HG02759 (cell line): ENCODE data around the gene APBB2.
A peak's percentile ranks its signal among the peaks of the same experiment; 100 is the strongest.

Experiments
- ATAC-seq: cut with Tn5 transposase; IDR thresholded peaks from one replicate; pipeline ENCODE4 v1.9.1; 2021; ENCODE audit warnings: mild to moderate bottlenecking, moderate library complexity; ENCODE audit not compliant: unreplicated experiment

APBB2 gene

GRCh38 chr4:40991908-40992307 is 222.4 kb downstream of the APBB2 start:
- ATAC-seq = peak; percentile 58

- ATAC-seq = no peak
These were observed 223.5 kb downstream of the APBB2 start for GRCh38 chr4:40990899-40991265.

DNA sequence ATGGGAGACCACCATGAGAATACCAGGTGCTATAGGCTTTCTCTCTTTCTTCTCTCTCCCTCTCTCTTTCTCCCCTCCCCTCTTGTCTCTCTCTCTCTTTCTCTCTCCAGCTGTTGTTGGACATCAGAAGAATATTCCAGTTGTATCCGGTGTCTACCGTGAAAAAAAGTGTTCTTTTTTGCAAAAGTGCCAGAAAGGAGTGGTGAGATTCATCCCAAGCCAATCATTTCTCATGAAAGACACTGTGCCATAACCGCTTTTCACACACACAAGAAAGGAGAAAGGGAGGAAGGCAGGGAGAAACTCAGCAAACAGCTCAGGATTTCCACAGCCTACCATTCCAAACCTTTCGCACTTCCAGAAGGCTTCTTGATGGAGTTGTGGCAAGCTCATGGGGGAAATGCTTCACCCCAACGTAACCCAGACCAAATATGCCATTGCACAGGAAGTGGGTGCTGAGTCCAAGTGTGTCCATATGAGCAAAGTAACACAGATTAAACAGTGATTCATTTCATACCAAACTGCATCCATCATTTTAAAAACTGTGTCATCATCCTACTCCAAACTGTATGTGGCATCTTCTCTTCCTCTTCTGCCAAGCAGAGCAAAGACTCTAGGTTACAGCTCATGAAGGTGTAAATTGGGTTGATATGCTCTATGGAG is 224.0 kb downstream of the APBB2 start:
- ATAC-seq = no peak

DNA sequence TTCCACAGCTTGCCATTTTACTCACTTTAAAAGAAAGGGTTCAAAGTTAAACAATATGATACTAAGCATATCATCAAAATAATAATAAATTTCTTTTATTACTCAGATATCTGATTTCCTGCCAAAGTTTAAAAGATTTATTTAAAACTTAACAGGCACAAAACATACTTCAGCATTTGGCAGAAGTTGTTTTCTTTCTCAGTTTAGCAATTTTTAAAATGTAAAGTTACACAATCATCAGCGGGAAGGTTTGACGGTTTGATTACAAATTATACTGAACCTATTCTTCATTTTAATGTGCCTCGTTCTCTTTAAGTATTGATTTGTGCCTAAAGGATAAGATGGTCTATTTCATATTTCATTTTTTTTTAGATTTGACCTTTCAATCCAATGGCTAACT is 227.2 kb downstream of the APBB2 start:
- no peak for ATAC-seq

DNA sequence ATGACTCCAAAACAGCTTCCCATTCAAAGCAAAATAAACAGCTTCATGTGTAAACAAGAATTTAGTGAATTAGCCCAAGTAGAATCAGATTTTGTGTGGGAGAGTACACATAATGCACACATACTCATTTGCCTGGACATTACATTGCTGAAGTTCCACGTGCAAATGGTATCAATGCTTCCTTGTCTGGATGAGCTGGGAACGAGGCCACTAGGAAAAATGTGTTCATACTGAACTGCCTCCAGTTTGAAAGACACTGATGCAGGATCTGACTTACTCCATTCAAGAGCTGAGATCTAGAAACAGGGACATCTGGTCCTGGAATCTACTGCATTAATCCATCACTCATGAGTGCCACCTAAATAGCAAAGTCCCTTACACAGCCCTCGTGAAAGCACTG is 228.0 kb downstream of the APBB2 start:
- ATAC-seq = no peak

GRCh38 chr4:40984051-40984450 is 230.3 kb downstream of the APBB2 start:
- no peak for ATAC-seq

GRCh38 chr4:40980318-40980883 is 233.9 kb downstream of the APBB2 start:
- ATAC-seq = no peak

GRCh38 chr4:40978548-40978947 is 235.8 kb downstream of the APBB2 start:
- ATAC-seq = no peak

GRCh38 chr4:40976343-40976742 is 238.0 kb downstream of the APBB2 start:
- ATAC-seq = peak; percentile 50

GRCh38 chr4:40972722-40973121 is 241.6 kb downstream of the APBB2 start:
- no peak for ATAC-seq

GRCh38 chr4:40971338-40971737 is 243.0 kb downstream of the APBB2 start:
- ATAC-seq = no peak

DNA sequence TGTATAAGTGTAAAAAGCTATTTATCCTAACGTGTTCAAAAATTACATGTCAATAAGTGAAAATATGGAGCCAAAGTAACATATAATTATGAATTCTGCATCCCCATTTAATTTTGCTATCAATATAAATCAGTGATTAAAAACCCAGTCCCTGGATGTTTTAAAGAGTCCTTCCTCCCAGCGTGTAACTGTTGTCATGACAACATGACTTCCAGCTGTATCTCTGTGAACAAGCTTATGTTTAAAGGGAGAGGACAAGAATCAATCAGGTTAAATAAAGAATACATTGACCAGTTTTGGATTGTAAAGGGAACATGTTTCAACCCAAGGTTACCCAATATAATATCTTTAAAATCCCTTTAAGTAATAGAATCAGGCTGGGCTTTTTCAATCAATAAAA is 244.8 kb downstream of the APBB2 start:
- no peak for ATAC-seq

- ATAC-seq = no peak
These were observed 246.8 kb downstream of the APBB2 start for GRCh38 chr4:40967550-40967949.

- no peak for ATAC-seq
These were observed 248.3 kb downstream of the APBB2 start for GRCh38 chr4:40966091-40966490.

DNA sequence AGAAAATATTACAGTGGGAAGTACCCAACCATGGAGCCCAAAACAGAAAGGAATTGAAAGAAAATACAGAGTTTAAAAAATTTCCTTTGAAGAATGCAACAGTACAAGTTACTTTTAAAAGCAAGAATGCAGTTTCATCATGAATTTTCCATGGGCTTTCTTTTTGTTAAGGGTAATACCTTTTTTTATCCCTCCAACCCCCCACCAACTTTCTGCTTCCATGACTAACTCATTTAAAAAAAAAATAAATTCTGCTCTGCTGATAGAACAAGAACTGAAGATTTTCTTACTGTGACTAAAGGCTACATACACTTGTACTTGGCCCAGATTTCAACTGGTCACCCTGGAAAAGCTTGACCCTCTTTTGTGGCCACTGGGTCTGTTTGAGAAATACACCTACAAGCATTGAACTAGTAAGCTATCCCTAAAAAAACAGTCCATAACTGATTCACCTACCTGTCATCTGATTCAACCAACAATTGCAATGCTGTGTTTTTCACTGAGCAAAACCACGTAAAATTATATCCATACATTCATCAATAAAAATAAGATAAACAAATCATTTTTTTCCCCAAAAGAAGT is 250.4 kb downstream of the APBB2 start:
- no peak for ATAC-seq

DNA sequence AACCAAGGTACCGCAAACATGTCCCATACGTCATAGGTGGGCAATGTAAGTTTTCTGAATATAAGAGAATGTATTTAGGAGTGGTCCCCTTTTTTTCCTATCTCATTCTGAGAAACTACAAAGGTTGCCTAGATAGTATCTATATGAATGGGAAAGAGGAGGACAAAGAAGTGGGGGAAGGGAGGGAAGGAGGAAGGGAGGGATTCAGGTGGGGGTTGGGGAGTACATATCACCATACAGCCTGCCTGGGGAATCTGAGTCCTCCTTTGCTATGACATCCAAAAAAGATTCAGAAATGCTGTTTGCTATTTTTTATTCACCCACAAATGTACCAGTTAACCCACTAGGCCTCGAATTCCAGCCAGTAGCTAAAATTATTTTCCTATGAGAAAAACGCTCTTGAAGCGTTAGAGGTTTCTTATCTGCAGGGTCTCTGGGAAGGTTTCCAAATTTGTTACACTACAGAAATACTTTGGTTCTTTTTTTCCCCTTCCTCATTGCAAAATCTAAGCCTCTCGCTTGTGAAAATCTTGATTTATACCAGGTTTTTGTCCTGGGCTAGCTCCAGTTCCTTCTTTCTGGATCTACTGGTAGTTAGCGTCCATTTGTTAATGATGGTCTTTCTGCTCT is 251.7 kb downstream of the APBB2 start:
- no peak for ATAC-seq

GRCh38 chr4:40960941-40961340 is 253.4 kb downstream of the APBB2 start:
- ATAC-seq = no peak

- no peak for ATAC-seq
These were observed 257.1 kb downstream of the APBB2 start for GRCh38 chr4:40957281-40957680.

DNA sequence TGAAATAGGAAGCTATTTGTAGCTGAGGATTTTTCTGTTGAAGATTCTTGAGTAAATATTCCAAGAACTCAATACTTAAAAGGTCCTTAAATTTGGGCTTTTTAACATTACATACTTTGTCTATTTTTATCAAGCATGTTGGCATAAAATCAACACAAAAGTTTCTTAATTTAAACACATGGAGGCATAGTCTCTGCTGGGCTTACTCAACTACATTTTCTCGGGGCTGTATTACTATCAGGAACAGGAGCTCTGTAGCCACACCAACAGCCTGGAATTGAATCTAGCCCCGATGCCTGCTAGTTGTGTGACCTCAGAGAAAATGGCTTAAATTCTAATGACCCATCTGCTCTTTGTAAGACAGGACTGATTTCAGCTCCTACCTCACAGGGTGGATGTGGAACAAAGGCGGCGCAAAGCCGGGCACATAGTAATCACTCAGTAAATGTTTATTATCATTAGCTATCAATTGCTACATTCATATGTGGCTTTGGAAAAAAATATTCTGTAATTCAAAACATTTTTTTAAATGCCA is 257.6 kb downstream of the APBB2 start:
- no peak for ATAC-seq

DNA sequence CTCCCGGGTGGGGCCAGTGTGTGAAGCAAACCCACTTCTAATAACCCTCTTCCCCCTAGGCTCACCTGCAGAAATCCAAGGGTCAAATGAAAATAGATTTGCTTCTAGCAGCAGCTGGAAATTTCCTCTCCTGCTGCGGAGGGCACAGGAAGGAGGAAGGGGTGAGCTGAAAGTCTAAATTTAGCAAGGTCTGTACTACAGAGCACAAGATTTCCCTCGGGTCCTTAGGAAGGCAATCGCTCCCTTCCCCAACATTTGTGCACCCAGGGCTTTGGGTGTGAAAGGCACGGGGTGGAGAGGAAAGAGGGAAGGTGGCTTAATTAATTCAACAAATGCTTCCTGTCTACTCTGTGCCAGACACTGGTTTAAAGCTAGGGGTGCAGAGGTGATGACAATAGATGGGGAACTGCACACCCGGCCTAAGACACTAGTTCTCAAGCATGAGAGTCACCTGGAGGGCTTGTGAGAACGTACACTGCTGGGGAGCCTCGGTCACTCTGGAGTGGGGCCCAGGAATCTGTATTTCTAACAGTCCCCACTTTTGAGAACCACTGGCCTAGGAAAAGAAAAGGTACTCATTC is 260.2 kb downstream of the APBB2 start:
- no peak for ATAC-seq

DNA sequence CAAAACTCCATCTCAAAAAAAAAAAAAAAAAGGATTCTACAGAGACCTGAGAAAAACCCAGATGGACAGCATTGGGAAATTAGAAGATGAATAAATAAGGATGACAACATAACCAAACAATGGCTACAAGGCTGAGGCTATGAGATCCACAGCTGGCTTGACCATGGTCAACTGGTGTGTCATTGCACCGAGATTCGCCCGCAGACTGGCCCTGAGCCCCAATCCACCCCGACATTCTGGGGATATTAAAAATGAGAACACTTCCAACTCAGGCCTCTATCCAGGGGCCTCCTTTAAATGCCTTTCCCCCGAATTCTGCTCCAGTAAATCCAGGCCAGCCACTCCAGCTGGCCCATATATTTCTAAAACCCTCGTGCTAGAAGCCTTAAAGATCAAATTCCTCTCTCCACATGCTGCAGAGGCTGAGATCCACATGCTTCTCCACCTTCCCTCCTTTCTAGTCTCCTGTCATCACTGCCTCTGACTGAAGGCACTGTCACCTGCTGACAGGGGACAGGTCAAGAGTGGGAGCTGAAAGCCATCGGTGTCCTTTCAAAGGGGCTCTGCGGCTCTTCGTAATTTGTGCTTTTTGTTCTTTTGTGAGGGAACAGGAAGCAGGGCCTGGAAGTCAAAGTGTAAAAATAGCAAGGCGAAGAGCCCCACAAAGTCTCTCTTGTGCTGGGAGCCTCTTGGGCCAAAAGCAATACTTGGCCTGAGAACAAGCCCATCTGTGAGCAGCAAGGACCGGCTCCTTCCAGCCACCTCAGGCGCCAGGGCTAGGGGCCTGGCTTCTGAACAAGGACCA is 260.9 kb downstream of the APBB2 start:
- no peak for ATAC-seq
